ENCODE measurements around the gene PLEKHG5.

- TF ChIP-seq SUZ12 (IDR thresholded peaks at IDR 0.05) (no peak), FOXA1 (IDR thresholded peaks at IDR 0.05) (no peak), TARDBP (IDR thresholded peaks at IDR 0.05) (no peak), PKNOX1 (IDR thresholded peaks at IDR 0.05) (no peak), FOXM1 (IDR thresholded peaks at IDR 0.05; ENCODE audit: borderline replicate concordance) (no peak), SP1 (IDR thresholded peaks at IDR 0.05) (no peak), NFRKB (IDR thresholded peaks at IDR 0.05) (no peak)
Observed at GRCh38 chr1:6424000-6424565, 67.4 kb downstream of the PLEKHG5 start.

Measured in HEK293T (cell line).